Measurements from ENCODE around the gene TPRG1L.

TPRG1L gene

GRCh38 chr1:3678361-3679097 lies 53.7 kb downstream of the TPRG1L start:
- H2BK120ac ChIP-seq (ENCODE audit: insufficient read depth, low read length, poor library complexity) = no peak overlapping the region
- no peak overlapping the region for H4K8ac ChIP-seq (ENCODE audit: low read depth, low read length)
- WGBS (ENCODE audit: extremely low coverage, insufficient coverage, insufficient read length) = no CpG with 5 or more reads among the region's 21 CpGs
- no peak overlapping the region for H3K18ac ChIP-seq (ENCODE audit: low read length)
- H3K4me3 ChIP-seq (ENCODE audit: low read depth, low read length) = no peak overlapping the region
- H2BK5ac ChIP-seq (ENCODE audit: low read depth, low read length, poor library complexity) = no peak overlapping the region
- no peak overlapping the region for H3K9ac ChIP-seq (ENCODE audit: low read length)
- H3K4me1 ChIP-seq (ENCODE audit: control insufficient read depth in 1 of 2, insufficient read depth in 2 of 2, low read length in 2 of 2) = peaks cover 12 to 13% of the 10 kb centered on the region in 2 experiments
- no peak overlapping the region for H3K27ac ChIP-seq (ENCODE audit: low read depth, low read length)
- no peak overlapping the region for H3K4me2 ChIP-seq (ENCODE audit: low read length)
- H3K4ac ChIP-seq (ENCODE audit: low read depth, low read length) = no peak overlapping the region
- H2BK12ac ChIP-seq (ENCODE audit: low read length) = no peak overlapping the region
- no peaks in the 10 kb centered on the region for H3K79me1 ChIP-seq (ENCODE audit: low read length)
- no peak for DNase-seq
- no peak overlapping the region for H4K12ac ChIP-seq (ENCODE audit: low read depth, low read length)
- H3K23ac ChIP-seq (ENCODE audit: low read length) = no peak overlapping the region
- no peak overlapping the region for H4K91ac ChIP-seq (ENCODE audit: low read depth, low read length)
- no peaks in the 10 kb centered on the region for H3K36me3 ChIP-seq (ENCODE audit: control insufficient read depth in 1 of 2, insufficient read depth in 2 of 2, low read length in 2 of 2)
- H2AFZ ChIP-seq (ENCODE audit: insufficient read depth, low read length, poor library complexity) = no peak overlapping the region
- H2AK5ac ChIP-seq (ENCODE audit: low read length) = no peak overlapping the region
- H3K27me3 ChIP-seq (ENCODE audit: insufficient read depth, low read length) = no peaks in the 10 kb centered on the region
- H3K79me2 ChIP-seq (ENCODE audit: control insufficient read depth, insufficient read depth, low read length, poor library complexity) = no peaks in the 10 kb centered on the region
- H3K14ac ChIP-seq (ENCODE audit: low read length) = no peak overlapping the region
- H3K9me3 ChIP-seq (ENCODE audit: insufficient read depth, low read depth, low read length) = peaks cover 4% of the 10 kb centered on the region

- Histone ChIP-seq H3K79me2 (ENCODE audit: control insufficient read depth, insufficient read depth, low read length, poor library complexity) (no peaks in the 10 kb centered on the region), H2BK12ac (ENCODE audit: low read length) (no peak overlapping the region), H2AK5ac (ENCODE audit: low read length) (no peak overlapping the region), H3K27me3 (ENCODE audit: insufficient read depth, low read length) (no peaks in the 10 kb centered on the region), H3K23ac (ENCODE audit: low read length) (no peak overlapping the region), H3K9me3 (ENCODE audit: insufficient read depth, low read depth, low read length) (peaks cover 5% of the 10 kb centered on the region), H3K14ac (ENCODE audit: low read length) (no peak overlapping the region), H3K4me3 (ENCODE audit: low read depth, low read length) (no peak overlapping the region), H2AFZ (ENCODE audit: insufficient read depth, low read length, poor library complexity) (no peak overlapping the region), H4K8ac (ENCODE audit: low read depth, low read length) (no peak overlapping the region), H3K36me3 (ENCODE audit: control insufficient read depth in 1 of 2, insufficient read depth in 2 of 2, low read length in 2 of 2) (no peaks in the 10 kb centered on the region), H4K91ac (ENCODE audit: low read depth, low read length) (no peak overlapping the region), H3K18ac (ENCODE audit: low read length) (no peak overlapping the region), H3K27ac (ENCODE audit: low read depth, low read length) (no peak overlapping the region), H2BK120ac (ENCODE audit: insufficient read depth, low read length, poor library complexity) (no peak overlapping the region), H3K9ac (ENCODE audit: low read length) (no peak overlapping the region), H2BK5ac (ENCODE audit: low read depth, low read length, poor library complexity) (no peak overlapping the region), H4K12ac (ENCODE audit: low read depth, low read length) (no peak overlapping the region), H3K4me1 (ENCODE audit: control insufficient read depth in 1 of 2, insufficient read depth in 2 of 2, low read length in 2 of 2) (peaks cover 12 to 13% of the 10 kb centered on the region in 2 experiments), H3K4ac (ENCODE audit: low read depth, low read length) (no peak overlapping the region), H3K4me2 (ENCODE audit: low read length) (no peak overlapping the region), H3K79me1 (ENCODE audit: low read length) (no peaks in the 10 kb centered on the region)
- WGBS (ENCODE audit: extremely low coverage, insufficient coverage, insufficient read length) = no CpG with 5 or more reads among the region's 18 CpGs
- no peak for DNase-seq
Measured at GRCh38 chr1:3679098-3679555, 54.3 kb downstream of the TPRG1L start.
